ENCODE results near the gene TEAD3. TPM values are rescaled to one million over a fixed set of nuclear protein-coding genes. Genes with fewer than 3 reads are reported as not detected.

Gene TEAD3
- total and polyA plus RNA-seq, 8 donors: 3.0 to 10.0 (median 5.6) TPM

DNA sequence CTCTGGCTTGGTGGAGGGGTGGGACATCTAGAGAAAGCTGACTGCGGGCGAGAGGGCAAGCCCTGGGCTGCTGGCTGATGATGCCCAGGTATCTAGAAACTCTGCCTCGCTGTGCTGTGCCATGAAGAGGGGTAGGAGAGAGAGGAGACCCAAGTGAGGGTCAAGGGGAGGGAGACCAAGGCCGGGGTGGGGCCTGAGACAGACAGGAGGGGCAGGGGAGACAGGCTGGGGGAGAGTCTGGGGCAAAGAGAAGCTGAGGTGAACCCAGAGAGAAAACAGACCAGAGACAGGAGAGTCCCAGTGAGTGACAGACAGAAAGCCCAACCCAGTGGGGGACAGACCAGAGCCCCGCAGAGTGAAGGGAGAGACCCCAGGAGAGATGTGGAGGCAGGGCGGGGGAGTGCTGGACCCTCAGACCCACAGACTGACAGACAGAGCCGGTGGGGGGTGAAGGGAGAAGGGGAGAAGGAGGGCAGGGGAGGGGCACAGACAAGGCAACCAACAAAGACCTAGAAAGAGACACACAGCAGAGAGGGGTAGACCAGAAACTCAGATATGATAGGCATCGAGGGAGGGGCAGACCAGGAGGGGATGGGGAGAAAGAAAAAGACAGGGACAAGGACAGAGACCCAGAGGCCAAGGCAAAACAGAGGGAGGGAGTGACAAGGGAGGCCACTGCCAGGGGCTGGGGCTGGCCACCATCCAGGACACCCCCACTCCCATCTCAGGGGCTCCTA lies 5.9 kb downstream of the TEAD3 start:
- intact Hi-C loops (cut with DNase I): no loop called here
- DNase-seq: no peak
- no peak for TF ChIP-seq CTCF (IDR thresholded peaks at IDR 0.05)
- Histone ChIP-seq H3K4me1 (peaks cover 0 to 12% (median 0%) of the 10 kb centered on the region in 3 donors), H3K9me3 (no peaks in the 10 kb centered on the region), H3K27me3 (no peaks in the 10 kb centered on the region), H3K36me3 (no peaks in the 10 kb centered on the region), H3K27ac (no peak overlapping the region), H3K4me3 (no peak overlapping the region)
- WGBS, 2 donors: 67 to 70% methylated on average over 8 of the region's 8 CpGs
- FAIRE-seq: no peak
- no peak for ATAC-seq

DNA sequence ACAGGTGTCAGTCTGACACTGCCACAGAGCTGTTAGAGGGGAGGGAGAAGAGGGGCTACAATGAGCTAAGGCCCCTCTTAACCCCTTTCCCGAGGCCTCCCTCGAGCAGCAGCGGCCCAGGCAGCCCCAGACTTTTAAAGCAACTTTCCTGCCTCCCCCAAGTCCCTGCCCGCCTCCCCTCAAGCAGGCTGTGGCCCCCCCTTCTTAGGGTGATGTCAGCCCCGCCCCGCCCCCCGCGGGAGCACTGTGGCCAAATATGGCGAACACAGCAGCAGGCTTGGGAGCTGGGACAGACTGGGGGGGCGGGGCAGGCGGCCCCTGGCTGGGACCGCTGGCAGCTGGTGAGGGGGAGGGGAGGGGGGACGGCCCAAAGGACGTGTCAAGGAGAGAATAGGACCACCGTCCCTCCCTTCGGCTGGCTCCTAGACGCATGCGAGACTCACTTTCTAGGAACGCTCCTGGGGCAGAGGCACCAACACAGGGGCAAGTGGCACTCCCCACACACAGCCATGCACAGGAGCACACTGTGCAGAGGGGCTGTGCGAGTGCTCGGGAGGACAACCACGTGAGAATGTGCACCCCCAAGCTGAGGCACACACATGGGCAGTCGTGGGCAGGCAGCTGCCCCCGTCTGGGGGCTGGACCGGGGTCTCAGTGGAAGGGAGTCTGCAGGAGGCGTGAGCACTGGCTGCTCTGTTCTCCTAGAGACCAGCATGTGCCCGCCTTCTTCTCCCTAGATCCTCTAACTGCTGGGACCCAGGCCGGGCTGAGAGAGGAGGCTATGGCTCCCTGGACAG lies 6.7 kb downstream of the TEAD3 start:
- intact Hi-C loops (cut with DNase I): no loop called here
- no peak overlapping the region for H3K27ac ChIP-seq
- no peak for TF ChIP-seq CTCF (IDR thresholded peaks at IDR 0.05)
- DNase-seq: peak in 5 of 6 donors; percentile 59 to 79 (median 72)
- WGBS, 2 donors: 35 to 36% methylated on average over 22 to 28 of the region's 28 CpGs
- no peaks in the 10 kb centered on the region for H3K9me3 ChIP-seq
- H3K4me1 ChIP-seq: peaks cover 0 to 12% (median 0%) of the 10 kb centered on the region in 3 donors
- ATAC-seq: peak; percentile 13 to 60 (median 42)
- H3K27me3 ChIP-seq: no peaks in the 10 kb centered on the region
- no peak for FAIRE-seq
- no peak overlapping the region for H3K4me3 ChIP-seq
- H3K36me3 ChIP-seq: no peaks in the 10 kb centered on the region

- intact Hi-C loops (cut with DNase I): no loop called here
- FAIRE-seq (no peak), ATAC-seq (no peak), DNase-seq (no peak)
- Histone ChIP-seq H3K36me3 (no peaks in the 10 kb centered on the region), H3K4me1 (peaks cover 0 to 12% (median 0%) of the 10 kb centered on the region in 3 donors), H3K27me3 (no peaks in the 10 kb centered on the region), H3K4me3 (no peak overlapping the region), H3K9me3 (no peaks in the 10 kb centered on the region), H3K27ac (no peak overlapping the region)
- WGBS, 2 donors: 86 to 95% methylated on average over 1 of the region's 1 CpG
- TF ChIP-seq CTCF (IDR thresholded peaks at IDR 0.05): no peak
Measured at GRCh38 chr6:35489066-35489465, 7.8 kb downstream of the TEAD3 start.

DNA sequence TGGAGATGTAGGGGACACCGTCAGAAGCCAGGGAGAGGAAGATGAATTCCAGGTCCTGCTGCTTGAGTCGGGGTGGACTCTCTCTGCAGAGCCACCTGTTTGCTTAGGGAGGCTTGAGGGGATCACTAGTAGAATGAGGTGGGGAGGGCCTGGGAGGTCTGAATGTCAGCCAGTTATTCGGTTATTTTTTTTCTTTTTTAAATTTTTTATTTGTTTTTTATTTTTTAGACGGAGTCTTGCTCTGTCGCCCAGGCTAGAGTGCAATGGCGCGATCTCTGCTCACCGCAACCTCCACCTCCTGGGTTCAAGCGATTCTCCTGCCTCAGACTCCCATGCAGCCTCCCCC lies 8.4 kb downstream of the TEAD3 start:
- no peaks in the 10 kb centered on the region for H3K27me3 ChIP-seq
- H3K4me3 ChIP-seq: no peak overlapping the region
- H3K36me3 ChIP-seq: no peaks in the 10 kb centered on the region
- WGBS, 2 donors: 84 to 85% methylated on average over 9 of the region's 9 CpGs
- intact Hi-C loops (cut with DNase I): no loop called here
- peaks cover 0 to 12% (median 0%) of the 10 kb centered on the region in 3 donors for H3K4me1 ChIP-seq
- H3K27ac ChIP-seq: peak overlapping the region in 2 of 4 donors; percentile 23 to 30
- DNase-seq (no peak), ATAC-seq (no peak), FAIRE-seq (no peak)
- no peaks in the 10 kb centered on the region for H3K9me3 ChIP-seq
- no peak for TF ChIP-seq CTCF (IDR thresholded peaks at IDR 0.05)
